Activated B cell treated with CpG ODN at 0.5 μM for 24 hours (primary cell): ENCODE measurements around the gene CAPNS1. TPM values are rescaled to one million over a fixed set of nuclear protein-coding genes. Genes with fewer than 3 reads are reported as not detected.

Experiments
- ATAC-seq: fragments of 200-7000 bp; cut with Tn5 transposase; one replicate; pipeline ENCODE4 v1.10.0; 2021; ENCODE audit warnings: low read depth, mild to moderate bottlenecking, moderate library complexity
- CTCF ChIA-PET: fragments of 350-600 bp; sonication (Branson Sonifier 250); formaldehyde crosslinking; loops from one replicate; lab custom pipeline; 2021; ENCODE audit warnings: antibody characterized with exemption; lab: Charles Lee
- POLR2A ChIA-PET: fragments of 350-600 bp; sonication (Branson Sonifier 250); formaldehyde crosslinking; loops from one replicate; lab custom pipeline; 2021; ENCODE audit warnings: antibody characterized with exemption; lab: Charles Lee
- DNase-seq: peaks from one replicate; pipeline ENCODE4 v3.0.0; 2022
- H3K27ac Mint-ChIP-seq: one replicate; pipeline ENCODE4 v1.8.0; 2020; ENCODE audit warnings: mixed read lengths
- H3K27me3 Mint-ChIP-seq: one replicate; pipeline ENCODE4 v1.8.0; 2021; ENCODE audit warnings: mixed read lengths
- H3K36me3 Mint-ChIP-seq: one replicate; pipeline ENCODE4 v1.8.0; 2021; ENCODE audit warnings: low read depth, mixed read lengths
- H3K4me1 Mint-ChIP-seq: one replicate; pipeline ENCODE4 v1.8.0; 2021; ENCODE audit warnings: mixed read lengths
- H3K4me3 Mint-ChIP-seq: one replicate; pipeline ENCODE4 v1.8.0; 2020; ENCODE audit warnings: mild to moderate bottlenecking, mixed read lengths
- H3K9me3 Mint-ChIP-seq: one replicate; pipeline ENCODE4 v1.8.0; 2020; ENCODE audit warnings: mixed read lengths
- intact Hi-C: fragments of 100-400 bp; cut with micrococcal nuclease; formaldehyde crosslinking; loops from one replicate; pipeline ENCODE4 v1.15.1; 2024
- total RNA-seq: library from RNA; stranded (reverse); gene quantifications from 2 replicates; pipeline ENCODE4 v1.2.3, GENCODE V29; 2022
- TF ChIP-seq, protein P1 (sequence below): fragments of 200-600 bp; IDR thresholded peaks from one replicate; pipeline ENCODE4 v1.8.0; 2022; ENCODE audit warnings: antibody characterized with exemption, mild to moderate bottlenecking

The CAPNS1 gene
- total RNA-seq, 1 donor from 2014 or later: 442 TPM

DNA sequence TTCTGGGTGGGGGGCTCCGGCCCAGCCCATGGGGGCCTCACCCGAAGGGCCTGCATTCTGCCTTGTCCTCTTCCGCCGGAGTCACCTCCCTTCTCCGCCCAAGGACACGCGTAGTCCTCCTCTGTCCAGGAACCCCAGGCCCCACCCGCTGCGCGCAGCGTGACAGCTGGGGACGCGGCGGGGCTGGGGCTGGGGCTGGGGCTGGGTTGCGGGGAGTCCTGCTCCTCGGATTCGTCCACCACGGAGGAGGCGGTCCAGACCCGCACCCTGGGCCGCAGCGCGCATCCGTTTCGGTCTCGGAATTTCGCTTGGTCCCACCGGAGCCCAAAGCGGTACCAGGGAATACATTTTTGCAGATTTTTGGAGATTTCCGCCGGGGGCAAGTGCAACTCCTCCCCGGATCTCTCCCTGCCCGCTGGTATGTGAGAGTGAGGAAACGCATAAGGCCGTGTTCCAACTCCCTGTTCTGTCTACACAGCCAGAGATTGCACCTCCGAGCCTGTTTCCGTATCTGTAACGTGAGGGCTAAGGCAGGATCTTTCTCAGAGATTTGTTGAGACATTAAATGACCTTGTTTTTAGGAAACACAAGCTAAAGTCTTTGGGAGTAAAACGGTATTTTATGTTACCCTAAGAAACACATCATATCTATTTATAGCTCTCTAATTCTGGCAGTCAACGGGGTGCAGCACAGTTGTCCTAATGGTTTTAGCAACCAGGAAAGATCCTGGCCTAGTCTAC lies 12.7 kb downstream of the CAPNS1 start, which contains the start of gene COX7A1:
TSS of gene COX7A1 (minus strand) at position 96 of the 740 bp plus-strand sequence. CDS start at position 56, 40 bp downstream.
- no peaks in the 10 kb centered on the region for H3K4me1 Mint-ChIP-seq
- TF ChIP-seq, protein P1, sequence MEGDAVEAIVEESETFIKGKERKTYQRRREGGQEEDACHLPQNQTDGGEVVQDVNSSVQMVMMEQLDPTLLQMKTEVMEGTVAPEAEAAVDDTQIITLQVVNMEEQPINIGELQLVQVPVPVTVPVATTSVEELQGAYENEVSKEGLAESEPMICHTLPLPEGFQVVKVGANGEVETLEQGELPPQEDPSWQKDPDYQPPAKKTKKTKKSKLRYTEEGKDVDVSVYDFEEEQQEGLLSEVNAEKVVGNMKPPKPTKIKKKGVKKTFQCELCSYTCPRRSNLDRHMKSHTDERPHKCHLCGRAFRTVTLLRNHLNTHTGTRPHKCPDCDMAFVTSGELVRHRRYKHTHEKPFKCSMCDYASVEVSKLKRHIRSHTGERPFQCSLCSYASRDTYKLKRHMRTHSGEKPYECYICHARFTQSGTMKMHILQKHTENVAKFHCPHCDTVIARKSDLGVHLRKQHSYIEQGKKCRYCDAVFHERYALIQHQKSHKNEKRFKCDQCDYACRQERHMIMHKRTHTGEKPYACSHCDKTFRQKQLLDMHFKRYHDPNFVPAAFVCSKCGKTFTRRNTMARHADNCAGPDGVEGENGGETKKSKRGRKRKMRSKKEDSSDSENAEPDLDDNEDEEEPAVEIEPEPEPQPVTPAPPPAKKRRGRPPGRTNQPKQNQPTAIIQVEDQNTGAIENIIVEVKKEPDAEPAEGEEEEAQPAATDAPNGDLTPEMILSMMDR: no peak
- no peak within 1 kb of the TSS for H3K4me3 Mint-ChIP-seq
- ChIA-PET CTCF (interaction anchor here (0.8 to 1.1 kb wide), 2 partner anchors 17 to 25 kb away, joined by 3 read pairs; no protein-coding TSS in a partner anchor), POLR2A (interaction anchor here (0.6 kb wide), 1 partner anchor 320 kb away, joined by 5 read pairs; no protein-coding TSS in a partner anchor)
- no peaks in the 10 kb centered on the region for H3K9me3 Mint-ChIP-seq
- no peaks in the 10 kb centered on the region for H3K27me3 Mint-ChIP-seq
- H3K36me3 Mint-ChIP-seq: peaks cover 42% of the 10 kb centered on the region
- H3K27ac Mint-ChIP-seq: no peak within 1 kb of the TSS
- ATAC-seq (no peak), DNase-seq (no peak)
- intact Hi-C loops: no loop called here

DNA sequence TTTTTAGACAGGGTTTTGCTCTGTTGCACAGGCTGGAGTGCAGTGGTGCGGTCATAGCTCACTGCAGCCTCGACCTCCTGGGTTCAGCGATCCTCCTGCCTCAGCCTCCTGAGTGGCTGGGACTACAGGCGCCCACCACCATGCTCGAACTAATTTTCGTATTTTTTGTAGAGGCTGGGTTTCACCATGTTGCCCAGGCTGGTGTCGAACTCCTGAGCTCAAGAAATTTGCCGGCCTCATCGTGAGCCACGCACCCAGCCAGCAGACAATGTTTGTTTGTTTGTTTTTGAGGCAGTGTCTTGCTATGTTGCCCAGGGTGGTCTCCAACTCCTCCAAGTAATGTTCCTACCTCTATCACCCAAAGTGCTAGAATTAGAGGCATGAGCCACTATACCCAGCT lies 13.3 kb downstream of the CAPNS1 start:
- ChIA-PET CTCF (interaction anchor here (0.8 to 1.1 kb wide), 2 partner anchors 16 to 25 kb away, joined by 3 read pairs; no protein-coding TSS in a partner anchor), POLR2A (interaction anchor here (0.6 kb wide), 1 partner anchor 321 kb away, joined by 5 read pairs; no protein-coding TSS in a partner anchor)
- H3K27ac Mint-ChIP-seq: no peak overlapping the region
- H3K9me3 Mint-ChIP-seq: no peaks in the 10 kb centered on the region
- H3K4me3 Mint-ChIP-seq: no peak overlapping the region
- no peaks in the 10 kb centered on the region for H3K4me1 Mint-ChIP-seq
- TF ChIP-seq, protein P1: no peak
- H3K36me3 Mint-ChIP-seq: peaks cover 37% of the 10 kb centered on the region
- intact Hi-C loops: no loop called here
- H3K27me3 Mint-ChIP-seq: no peaks in the 10 kb centered on the region
- no peak for DNase-seq
- no peak for ATAC-seq

DNA sequence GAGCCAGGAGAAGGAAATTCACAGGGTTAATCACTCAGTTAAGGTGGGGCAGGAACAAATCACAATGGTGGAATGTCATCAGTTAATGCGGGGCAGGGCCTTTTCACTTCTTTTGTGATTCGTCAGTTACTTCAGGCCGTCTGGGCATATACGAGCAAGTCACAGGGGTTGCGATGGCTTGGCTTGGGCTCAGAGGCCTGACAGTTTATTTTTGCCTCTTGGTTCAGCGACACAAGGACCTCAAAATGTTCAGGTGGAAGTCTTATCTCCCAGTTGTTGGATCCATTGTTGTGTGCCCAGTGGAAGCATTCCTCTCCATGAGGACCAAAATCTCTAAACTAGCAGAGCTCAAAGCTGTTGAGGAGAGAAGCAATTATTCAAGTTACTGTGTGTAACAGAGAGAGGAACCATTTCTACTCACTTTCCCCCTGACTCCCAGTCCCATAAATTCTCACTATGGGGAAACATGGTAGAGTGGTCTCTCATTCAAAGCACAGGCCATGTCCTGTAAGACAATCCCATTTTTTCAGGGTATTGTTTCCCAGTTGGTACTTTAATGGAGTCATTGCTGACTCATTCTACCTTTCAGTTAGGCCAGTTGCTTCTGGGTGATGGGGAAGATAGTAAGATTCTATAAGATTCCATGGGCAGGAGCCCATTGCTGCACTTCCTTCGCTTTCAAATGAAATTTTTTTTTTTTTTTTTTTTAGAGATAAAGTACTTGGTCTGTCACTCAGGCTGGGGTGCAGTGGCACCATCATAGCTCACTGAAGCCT lies 21.1 kb downstream of the CAPNS1 start:
- DNase-seq (no peak), ATAC-seq (no peak)
- no peaks in the 10 kb centered on the region for H3K4me1 Mint-ChIP-seq
- H3K27me3 Mint-ChIP-seq: no peaks in the 10 kb centered on the region
- CTCF ChIA-PET: no interaction called here
- intact Hi-C loops: no loop called here
- peaks cover 9% of the 10 kb centered on the region for H3K36me3 Mint-ChIP-seq
- no peaks in the 10 kb centered on the region for H3K9me3 Mint-ChIP-seq
- POLR2A ChIA-PET: no interaction called here
- H3K27ac Mint-ChIP-seq: no peak overlapping the region
- H3K4me3 Mint-ChIP-seq: no peak overlapping the region
- TF ChIP-seq, protein P1: no peak

DNA sequence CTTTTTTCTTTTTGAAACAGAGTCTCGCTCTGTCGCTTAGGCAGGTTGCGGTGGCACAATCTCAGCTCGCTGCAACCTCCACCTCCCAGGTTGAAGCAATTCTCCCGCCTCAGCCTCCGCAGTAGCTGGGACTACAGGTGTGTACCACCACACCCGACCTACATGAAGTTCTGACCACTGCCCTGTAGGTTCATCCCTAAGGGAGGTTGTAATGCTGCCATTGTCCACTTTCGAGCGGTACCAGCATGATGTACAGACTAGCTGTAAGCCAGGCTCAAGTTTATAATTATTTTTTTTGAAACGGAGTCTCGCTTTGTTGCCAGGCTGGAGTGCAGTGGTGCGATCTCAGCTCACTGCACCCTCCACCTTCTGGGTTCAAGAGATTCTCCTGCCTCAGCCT lies 23.9 kb downstream of the CAPNS1 start:
- Mint-ChIP-seq H3K27me3 (no peaks in the 10 kb centered on the region), H3K36me3 (peaks cover 6% of the 10 kb centered on the region), H3K27ac (no peak overlapping the region), H3K4me3 (no peak overlapping the region), H3K9me3 (no peaks in the 10 kb centered on the region), H3K4me1 (no peaks in the 10 kb centered on the region)
- no peak for DNase-seq
- TF ChIP-seq, protein P1: no peak
- intact Hi-C loops: no loop called here
- no peak for ATAC-seq
- POLR2A ChIA-PET: no interaction called here
- CTCF ChIA-PET: interaction anchor here (1.3 kb wide), 1 partner anchor 36 kb away, joined by 3 read pairs; no protein-coding TSS in a partner anchor
